ENCODE results near the gene LMO7. TPM values are rescaled to one million over a fixed set of nuclear protein-coding genes. Genes with fewer than 3 reads are reported as not detected.

LMO7 gene
- total and polyA plus RNA-seq, 2 experiments from 2014 or later, result 47.2 to 105 TPM

GRCh38 chr13:75871059-75871458, 234.9 kb downstream of the LMO7 start:
- H3K27ac ChIP-seq, result peak overlapping the region; percentile 62
- H3K79me2 ChIP-seq, result no peaks in the 10 kb centered on the region
- no peaks in the 10 kb centered on the region for H3K9me2 ChIP-seq (replicated peaks; ENCODE audit: insufficient read depth)
- no peaks in the 10 kb centered on the region for H3K9me3 ChIP-seq (ENCODE audit: low read depth)
- no peaks in the 10 kb centered on the region for H3K36me3 ChIP-seq (replicated peaks; ENCODE audit: insufficient read depth, low read depth)
- no peak overlapping the region for H3K4me3 ChIP-seq
- WGBS (ENCODE audit: low lambda C conversion rate, missing lambda C conversion rate), result 90% methylated on average over 6 of the region's 6 CpGs
- TF ChIP-seq EZH2 (IDR thresholded peaks at IDR 0.05; ENCODE audit: borderline replicate concordance), result no peak
- no peak for TF ChIP-seq CTCF (IDR thresholded peaks at IDR 0.05; ENCODE audit: poor library complexity)
- no peak for TF ChIP-seq EZH2phosphoT487 (IDR thresholded peaks at IDR 0.05; ENCODE audit: low read depth, severe bottlenecking, unreplicated experiment)
- H4K20me1 ChIP-seq (ENCODE audit: insufficient read depth, poor library complexity, severe bottlenecking), result no peaks in the 10 kb centered on the region
- H3K4me1 ChIP-seq (ENCODE audit: insufficient read depth), result no peaks in the 10 kb centered on the region
- H2AFZ ChIP-seq, result no peak overlapping the region
- H3K4me2 ChIP-seq, result peak overlapping the region; percentile 63
- no peaks in the 10 kb centered on the region for H3K27me3 ChIP-seq
- no peak for DNase-seq (ENCODE audit: low spot score)

- Histone ChIP-seq H2AFZ (no peak overlapping the region), H3K79me2 (no peaks in the 10 kb centered on the region), H3K4me1 (ENCODE audit: insufficient read depth) (peaks cover 3% of the 10 kb centered on the region), H3K9me3 (ENCODE audit: low read depth) (no peaks in the 10 kb centered on the region), H3K4me2 (no peak overlapping the region), H3K36me3 (replicated peaks; ENCODE audit: insufficient read depth, low read depth) (no peaks in the 10 kb centered on the region), H4K20me1 (ENCODE audit: insufficient read depth, poor library complexity, severe bottlenecking) (no peaks in the 10 kb centered on the region), H3K4me3 (no peak overlapping the region), H3K27ac (no peak overlapping the region), H3K27me3 (no peaks in the 10 kb centered on the region), H3K9me2 (replicated peaks; ENCODE audit: insufficient read depth) (no peaks in the 10 kb centered on the region)
- TF ChIP-seq CTCF (IDR thresholded peaks at IDR 0.05; ENCODE audit: poor library complexity) (no peak), EZH2 (IDR thresholded peaks at IDR 0.05; ENCODE audit: borderline replicate concordance) (no peak), EZH2phosphoT487 (IDR thresholded peaks at IDR 0.05; ENCODE audit: low read depth, severe bottlenecking, unreplicated experiment) (no peak)
- 78% methylated on average over 3 of the region's 3 CpGs for WGBS (ENCODE audit: low lambda C conversion rate, missing lambda C conversion rate)
- DNase-seq (ENCODE audit: low spot score), result no peak
Observed at GRCh38 chr13:75872980-75873379, 236.8 kb downstream of the LMO7 start.

GRCh38 chr13:75873494-75873893, 237.4 kb downstream of the LMO7 start:
- Histone ChIP-seq H3K27ac (no peak overlapping the region), H3K79me2 (no peaks in the 10 kb centered on the region), H3K4me1 (ENCODE audit: insufficient read depth) (peaks cover 3% of the 10 kb centered on the region), H4K20me1 (ENCODE audit: insufficient read depth, poor library complexity, severe bottlenecking) (no peaks in the 10 kb centered on the region), H3K36me3 (replicated peaks; ENCODE audit: insufficient read depth, low read depth) (no peaks in the 10 kb centered on the region), H2AFZ (no peak overlapping the region), H3K27me3 (no peaks in the 10 kb centered on the region), H3K9me2 (replicated peaks; ENCODE audit: insufficient read depth) (no peaks in the 10 kb centered on the region), H3K9me3 (ENCODE audit: low read depth) (no peaks in the 10 kb centered on the region), H3K4me3 (no peak overlapping the region), H3K4me2 (no peak overlapping the region)
- WGBS (ENCODE audit: low lambda C conversion rate, missing lambda C conversion rate), result 96% methylated on average over 9 of the region's 10 CpGs
- no peak for DNase-seq (ENCODE audit: low spot score)
- TF ChIP-seq EZH2phosphoT487 (IDR thresholded peaks at IDR 0.05; ENCODE audit: low read depth, severe bottlenecking, unreplicated experiment) (no peak), EZH2 (IDR thresholded peaks at IDR 0.05; ENCODE audit: borderline replicate concordance) (no peak), CTCF (IDR thresholded peaks at IDR 0.05; ENCODE audit: poor library complexity) (no peak)

- TF ChIP-seq CTCF (IDR thresholded peaks at IDR 0.05; ENCODE audit: poor library complexity) (no peak), EZH2phosphoT487 (IDR thresholded peaks at IDR 0.05; ENCODE audit: low read depth, severe bottlenecking, unreplicated experiment) (no peak), EZH2 (IDR thresholded peaks at IDR 0.05; ENCODE audit: borderline replicate concordance) (no peak)
- Histone ChIP-seq H3K9me3 (ENCODE audit: low read depth) (no peaks in the 10 kb centered on the region), H3K4me2 (no peak overlapping the region), H3K4me3 (no peak overlapping the region), H3K36me3 (replicated peaks; ENCODE audit: insufficient read depth, low read depth) (no peaks in the 10 kb centered on the region), H3K79me2 (no peaks in the 10 kb centered on the region), H3K27me3 (no peaks in the 10 kb centered on the region), H3K27ac (no peak overlapping the region), H4K20me1 (ENCODE audit: insufficient read depth, poor library complexity, severe bottlenecking) (no peaks in the 10 kb centered on the region), H3K9me2 (replicated peaks; ENCODE audit: insufficient read depth) (no peaks in the 10 kb centered on the region), H3K4me1 (ENCODE audit: insufficient read depth) (peaks cover 3% of the 10 kb centered on the region), H2AFZ (no peak overlapping the region)
- WGBS (ENCODE audit: low lambda C conversion rate, missing lambda C conversion rate), result 86% methylated on average over 1 of the region's 1 CpG
- DNase-seq (ENCODE audit: low spot score), result no peak
Observed at GRCh38 chr13:75875450-75875849, 239.3 kb downstream of the LMO7 start.
